SK-N-SH (cell line): ENCODE results near the gene PPP1R14D.

ENCODE experiments used
- CTCF ChIP-seq: fragments of 200-600 bp; sonication (generic); IDR thresholded peaks from 2 replicates; pipeline ENCODE4 v1.6.1; 2017; ENCODE audit warnings: antibody characterized with exemption, mild to moderate bottlenecking, moderate library complexity
- ELF1 ChIP-seq: IDR thresholded peaks from 2 replicates; pipeline ENCODE4 v1.4.0; 2012
- FOXM1 ChIP-seq: IDR thresholded peaks from 2 replicates; pipeline ENCODE4 v1.4.0; 2012; ENCODE audit warnings: low read depth, mild to moderate bottlenecking
- GABPA ChIP-seq: IDR thresholded peaks from 2 replicates; pipeline ENCODE4 v1.4.0; 2012; ENCODE audit warnings: low read depth, mild to moderate bottlenecking
- GATA2 ChIP-seq: sonication (generic); formaldehyde crosslinking; IDR thresholded peaks from 2 replicates; pipeline ENCODE4 v1.5.0; 2020; ENCODE audit warnings: mild to moderate bottlenecking, missing genetic modification reagents
- JUND ChIP-seq: IDR thresholded peaks from 2 replicates; pipeline ENCODE4 v1.4.0; 2012
- MAX ChIP-seq: IDR thresholded peaks from 2 replicates; pipeline ENCODE4 v1.4.0; 2012; ENCODE audit warnings: low read depth
- NFIC ChIP-seq: IDR thresholded peaks from 2 replicates; pipeline ENCODE4 v1.4.0; 2012; ENCODE audit warnings: borderline replicate concordance
- RFX5 ChIP-seq: IDR thresholded peaks from 2 replicates; pipeline ENCODE4 v1.6.1; 2012; ENCODE audit warnings: mild to moderate bottlenecking, improper control_type of control experiment, low read length
- USF2 ChIP-seq: fragments of 150-350 bp; IDR thresholded peaks from 2 replicates; pipeline ENCODE4 v1.6.1; 2017; ENCODE audit warnings: antibody characterized with exemption, low read length, low read depth, borderline replicate concordance
- YY1 ChIP-seq: IDR thresholded peaks from 2 replicates; pipeline ENCODE4 v1.4.0; 2012; ENCODE audit warnings: low read depth, mild to moderate bottlenecking

GRCh38 chr15:40799523-40799922, 29.0 kb downstream of the PPP1R14D start:
- TF ChIP-seq GATA2 (no peak), CTCF (no peak), ELF1 (no peak), GABPA (no peak), FOXM1 (no peak), NFIC (no peak), JUND (no peak), MAX (no peak), RFX5 (no peak), YY1 (no peak), USF2 (no peak)
